ENCODE data around the gene KLF5.

GRCh38 chr13:73106513-73107178 is 47.8 kb downstream of the KLF5 start:
- no peak for TF ChIP-seq YY1 (IDR thresholded peaks at IDR 0.05; ENCODE audit: insufficient read depth, insufficient read length)
- no peak for TF ChIP-seq ZNF274 (IDR thresholded peaks at IDR 0.05; ENCODE audit: low read depth, low read length)
- no peak for TF ChIP-seq SUZ12 (IDR thresholded peaks at IDR 0.05; ENCODE audit: extremely low read depth, insufficient read depth, insufficient read length)
